Kidney epithelial cell (primary cell): Measurements from ENCODE around the gene AOC2. TPM values are rescaled to one million over a fixed set of nuclear protein-coding genes. Genes with fewer than 3 reads are reported as not detected.
"Not testable (repeated sequence)": the region's sequence is repeated elsewhere in the genome, so short reads cannot be mapped to it uniquely, and the experiment has no call there.

Experiments
- DNase-seq: peaks from one replicate; pipeline ENCODE4 v3.0.0-alpha.2; 2010; ENCODE audit warnings: low read depth
- H3K27me3 ChIP-seq: 2 replicates; pipeline ENCODE4 v1.6.0; 2011; ENCODE audit warnings: low read length; ENCODE audit not compliant: control insufficient read depth, insufficient read depth
- H3K36me3 ChIP-seq: 2 replicates; pipeline ENCODE4 v1.5.1; 2011; ENCODE audit warnings: low read length; ENCODE audit not compliant: control insufficient read depth, insufficient read depth
- H3K4me3 ChIP-seq: 2 replicates; pipeline ENCODE4 v1.5.1; 2011; ENCODE audit warnings: low read depth, mild to moderate bottlenecking, control low read depth, low read length
- CTCF ChIP-seq: IDR thresholded peaks from 2 replicates; pipeline ENCODE4 v1.5.1; 2011; ENCODE audit warnings: mild to moderate bottlenecking, moderate library complexity, low read length, control low read depth, inconsistent platforms; ENCODE audit not compliant: insufficient read depth, poor library complexity, severe bottlenecking
- total RNA-seq: library from RNA; depleted of rRNA; stranded (reverse); fragments of >200 nt; gene quantifications from 2 replicates; pipeline ENCODE4 v1.2.3, GENCODE V29; 2015

Gene AOC2
- total RNA-seq, 1 donor from 2014 or later, result 3.7 TPM

DNA sequence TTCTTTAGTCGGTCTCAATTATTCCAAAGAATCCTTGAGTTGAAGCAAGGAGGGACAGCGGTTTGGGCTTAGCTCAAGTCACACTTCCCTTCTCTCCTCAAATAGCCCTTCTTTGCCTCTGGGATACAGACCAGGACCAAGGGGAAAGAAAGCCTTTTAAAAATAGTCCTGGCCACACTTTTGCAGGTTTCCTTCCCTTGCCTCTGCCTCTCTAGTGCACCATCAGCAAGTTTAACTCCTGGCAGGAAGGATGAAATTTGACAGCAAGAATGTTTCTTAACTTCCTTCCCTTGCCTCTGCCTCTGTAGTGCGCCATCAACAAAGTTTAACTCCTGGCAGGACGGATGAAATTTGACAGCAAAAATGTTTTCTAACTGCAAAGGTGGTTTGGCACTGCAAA is 49.0 kb downstream of the AOC2 start:
- no peak for DNase-seq
- no peaks in the 10 kb centered on the region for H3K36me3 ChIP-seq
- no peaks in the 10 kb centered on the region for H3K27me3 ChIP-seq
- TF ChIP-seq CTCF, result no peak
- H3K4me3 ChIP-seq, result no peak overlapping the region

DNA sequence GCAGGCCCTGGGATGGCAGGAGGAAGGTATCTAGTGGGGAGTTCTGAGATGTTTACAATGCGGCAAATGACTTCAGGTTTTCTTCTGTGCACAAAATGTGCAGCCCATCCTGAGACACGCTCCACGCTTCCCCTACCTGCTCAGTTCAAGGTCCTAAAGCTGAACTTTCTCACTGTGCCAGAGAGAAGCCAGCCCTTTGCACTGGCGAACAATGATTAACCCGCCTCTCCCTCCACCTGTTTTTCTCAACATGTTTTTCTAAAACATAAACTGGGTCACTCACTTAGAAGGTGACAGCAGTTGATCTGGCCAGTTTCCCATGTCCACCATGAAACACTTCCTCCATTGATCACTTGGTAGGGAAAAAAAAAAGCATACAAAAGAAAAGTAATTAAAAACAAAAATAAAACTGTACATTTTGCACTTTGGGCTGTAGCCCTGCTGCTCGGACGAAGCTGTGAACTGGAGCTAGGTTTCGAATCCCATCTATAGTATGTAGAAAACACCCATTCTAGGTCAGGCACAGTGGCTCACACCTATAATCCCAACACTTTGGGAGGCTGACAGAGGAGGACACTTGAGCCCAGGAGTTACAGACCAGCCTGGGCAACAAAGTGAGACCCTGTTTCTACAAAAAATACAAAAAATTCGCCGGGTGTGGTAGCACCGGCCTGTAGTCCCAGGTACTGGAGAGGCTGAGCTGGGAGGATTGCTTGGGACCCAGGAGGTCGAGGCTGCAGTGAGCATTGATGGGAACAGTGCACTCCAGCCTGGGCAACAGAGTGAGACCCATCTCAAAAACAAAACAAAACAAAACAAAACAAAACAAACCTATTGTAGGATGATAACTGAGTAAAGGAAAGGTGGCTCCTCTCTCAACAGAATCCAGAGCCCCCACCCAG is 50.2 kb downstream of the AOC2 start:
- no peaks in the 10 kb centered on the region for H3K27me3 ChIP-seq
- no peak overlapping the region for H3K4me3 ChIP-seq
- no peaks in the 10 kb centered on the region for H3K36me3 ChIP-seq
- TF ChIP-seq CTCF, result no peak
- DNase-seq, result no peak

GRCh38 chr17:42895185-42895555 is 50.8 kb downstream of the AOC2 start:
- DNase-seq, result peak; percentile 77
- Histone ChIP-seq H3K4me3 (no peak overlapping the region), H3K36me3 (no peaks in the 10 kb centered on the region), H3K27me3 (no peaks in the 10 kb centered on the region)
- no peak for TF ChIP-seq CTCF

DNA sequence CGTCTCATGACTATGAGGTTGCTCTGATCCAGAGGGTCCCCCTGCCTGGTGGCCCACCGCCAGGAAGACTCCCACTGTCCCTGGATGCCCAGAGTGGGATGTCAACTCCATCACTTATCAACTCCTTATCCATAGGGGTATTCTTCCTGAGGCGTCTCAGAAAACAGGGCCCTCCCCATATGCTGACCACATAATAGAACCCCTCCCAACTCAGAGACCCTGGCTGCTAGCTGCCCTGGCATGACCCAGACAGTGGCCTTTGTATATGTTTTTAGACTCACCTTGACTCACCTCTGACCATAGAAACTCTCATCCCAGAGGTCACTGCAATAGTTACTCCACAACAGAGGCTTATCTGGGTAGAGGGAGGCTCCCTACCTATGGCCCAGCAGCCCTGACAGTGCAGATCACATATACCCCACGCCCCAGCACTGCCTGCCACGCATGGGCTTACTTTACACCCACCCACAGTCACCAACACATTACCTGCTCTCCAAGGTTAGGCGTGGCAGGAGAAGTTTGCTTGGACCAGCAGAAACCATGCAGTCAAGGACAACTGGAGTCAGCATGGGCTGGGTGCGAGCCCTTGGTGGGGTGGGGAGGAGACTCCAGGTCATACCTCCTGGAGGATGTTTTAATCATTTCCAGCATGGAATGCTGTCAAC is 53.9 kb downstream of the AOC2 start:
- Histone ChIP-seq H3K36me3 (no peaks in the 10 kb centered on the region), H3K4me3 (no peak overlapping the region), H3K27me3 (no peaks in the 10 kb centered on the region)
- no peak for TF ChIP-seq CTCF
- DNase-seq, result no peak

GRCh38 chr17:42899981-42900380 is 55.6 kb downstream of the AOC2 start:
- H3K36me3 ChIP-seq, H3K4me3 ChIP-seq, DNase-seq, H3K27me3 ChIP-seq: not testable (repeated sequence)

Other genes starting within 250 kb of the AOC2 start
- gene RETREG3, start 235.2 kb upstream of the AOC2 start, total RNA-seq, result 64.9 and 68.2 TPM in 2 replicates
- gene TUBG1, start 234.9 kb upstream of the AOC2 start, total RNA-seq, result 37.6 and 56.1 TPM in 2 replicates
- gene TUBG2, start 185.3 kb upstream of the AOC2 start, total RNA-seq, result 11.3 and 15.0 TPM in 2 replicates
- 10.2 and 11.2 TPM in 2 replicates for gene PLEKHH3, start 167.6 kb upstream of the AOC2 start, total RNA-seq
- 3.1 and 8.9 TPM in 2 replicates for gene CCR10, start 162.7 kb upstream of the AOC2 start, total RNA-seq
- gene CNTNAP1, start 162.0 kb upstream of the AOC2 start, total RNA-seq, result 5.8 and 7.0 TPM in 2 replicates
- gene EZH1, start 99.5 kb upstream of the AOC2 start, total RNA-seq, result 14.7 and 22.5 TPM in 2 replicates
- gene RAMP2, start 83.4 kb upstream of the AOC2 start, total RNA-seq, result 1.3 and 5.3 TPM in 2 replicates
- gene VPS25, start 71.1 kb upstream of the AOC2 start, total RNA-seq, result 131 and 144 TPM in 2 replicates
- 0.67 and 0.96 TPM in 2 replicates for gene WNK4, start 64.0 kb upstream of the AOC2 start, total RNA-seq
- gene COA3, start 45.9 kb upstream of the AOC2 start, total RNA-seq, result 48.3 and 49.4 TPM in 2 replicates
- 0.21 TPM in 1 of 2 replicates, not detected in the other for gene CNTD1, start 45.7 kb upstream of the AOC2 start, total RNA-seq
- gene BECN1, start 20.3 kb upstream of the AOC2 start, total RNA-seq, result 100 and 112 TPM in 2 replicates
- gene PSME3, start 11.2 kb upstream of the AOC2 start, total RNA-seq, result 164 and 182 TPM in 2 replicates
- gene AOC3, start 6.6 kb downstream of the AOC2 start, total RNA-seq, result 0.08 and 0.55 TPM in 2 replicates
- gene G6PC1, start 56.2 kb downstream of the AOC2 start, total RNA-seq, result not detected in 2 replicates
- 33.6 and 40.0 TPM in 2 replicates for gene AARSD1, start 119.9 kb downstream of the AOC2 start, total RNA-seq
- gene PTGES3L, start 135.5 kb downstream of the AOC2 start, total RNA-seq, result 1.2 and 1.6 TPM in 2 replicates
- 13.2 and 20.1 TPM in 2 replicates for gene RUNDC1, start 136.0 kb downstream of the AOC2 start, total RNA-seq
- 1,478 and 1,940 TPM in 2 replicates for gene RPL27, start 153.8 kb downstream of the AOC2 start, total RNA-seq
- 9.7 and 11.5 TPM in 2 replicates for gene IFI35, start 162.2 kb downstream of the AOC2 start, total RNA-seq
- gene VAT1, start 177.8 kb downstream of the AOC2 start, total RNA-seq, result 398 and 429 TPM in 2 replicates
- gene RND2, start 180.7 kb downstream of the AOC2 start, total RNA-seq, result 0.63 and 0.96 TPM in 2 replicates